Neutrophil (primary cell): ENCODE results near the gene HBEGF.

Source experiments
- H3K27ac ChIP-seq: fragments of 200-600 bp; sonication (generic); 2 replicates; pipeline ENCODE4 v1.5.1; 2016; ENCODE audit warnings: mild to moderate bottlenecking, moderate library complexity
- H3K27me3 ChIP-seq: fragments of 200-600 bp; sonication (generic); 2 replicates; pipeline ENCODE4 v1.6.0; 2016; ENCODE audit warnings: mild to moderate bottlenecking
- H3K36me3 ChIP-seq: fragments of 200-600 bp; sonication (generic); 2 replicates; pipeline ENCODE4 v1.5.1; 2017
- H3K4me1 ChIP-seq, 2 experiments: fragments of 200-600 bp in 1 of 2; sonication (generic) in 1 of 2; 1 replicate in 1 of 2; 2 replicates in 1 of 2; pipeline versions ENCODE4 v1.5.1 to v1.6.1; 2013 to 2016; ENCODE audit warnings: low read depth in 1 of 2, low read length in 1 of 2, mild to moderate bottlenecking in 1 of 2, moderate library complexity in 1 of 2; ENCODE audit not compliant: control insufficient read depth in 1 of 2, insufficient read depth in 1 of 2
- H3K4me3 ChIP-seq, 2 experiments: fragments of 200-600 bp in 1 of 2; sonication (generic) in 1 of 2; 1 replicate in 1 of 2; 2 replicates in 1 of 2; pipeline ENCODE4 v1.5.1; 2013 to 2016; ENCODE audit warnings: low read depth in 1 of 2, low read length in 1 of 2, mild to moderate bottlenecking in 1 of 2, moderate library complexity in 1 of 2
- H3K9me3 ChIP-seq: fragments of 200-600 bp; sonication (generic); 2 replicates; pipeline ENCODE4 v1.5.1; 2016
- TF ChIP-seq, protein P1 (sequence below): fragments of 200-600 bp; sonication (generic); IDR thresholded peaks from 2 replicates; pipeline ENCODE4 v1.5.1; 2016; ENCODE audit warnings: antibody characterized with exemption

The HBEGF gene

DNA sequence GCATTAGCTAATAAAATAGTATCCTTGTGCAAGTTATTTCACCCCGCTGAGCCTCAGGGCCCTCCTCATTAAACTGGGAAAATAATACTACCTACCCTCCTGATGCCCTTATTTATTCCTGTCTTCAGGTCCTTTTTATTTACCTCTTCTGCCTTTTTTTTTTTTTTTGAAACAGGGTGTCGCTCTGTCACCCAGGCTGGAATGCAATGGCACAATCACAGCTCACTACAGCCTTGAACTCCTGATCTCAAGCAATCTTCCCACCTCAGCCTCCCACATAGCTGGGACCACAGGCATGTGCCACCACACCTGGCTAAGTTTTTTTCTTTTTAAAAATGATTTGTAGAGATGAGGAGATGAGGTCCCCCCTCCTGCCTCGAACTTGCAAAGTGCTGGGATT lies 20.9 kb downstream of the HBEGF start:
- H3K9me3 ChIP-seq, result no peaks in the 10 kb centered on the region
- no peak overlapping the region for H3K27ac ChIP-seq
- H3K4me3 ChIP-seq, result no peak overlapping the region
- H3K4me1 ChIP-seq, result peaks cover 22 to 24% of the 10 kb centered on the region in 2 experiments
- H3K27me3 ChIP-seq, result no peaks in the 10 kb centered on the region
- TF ChIP-seq, protein P1, sequence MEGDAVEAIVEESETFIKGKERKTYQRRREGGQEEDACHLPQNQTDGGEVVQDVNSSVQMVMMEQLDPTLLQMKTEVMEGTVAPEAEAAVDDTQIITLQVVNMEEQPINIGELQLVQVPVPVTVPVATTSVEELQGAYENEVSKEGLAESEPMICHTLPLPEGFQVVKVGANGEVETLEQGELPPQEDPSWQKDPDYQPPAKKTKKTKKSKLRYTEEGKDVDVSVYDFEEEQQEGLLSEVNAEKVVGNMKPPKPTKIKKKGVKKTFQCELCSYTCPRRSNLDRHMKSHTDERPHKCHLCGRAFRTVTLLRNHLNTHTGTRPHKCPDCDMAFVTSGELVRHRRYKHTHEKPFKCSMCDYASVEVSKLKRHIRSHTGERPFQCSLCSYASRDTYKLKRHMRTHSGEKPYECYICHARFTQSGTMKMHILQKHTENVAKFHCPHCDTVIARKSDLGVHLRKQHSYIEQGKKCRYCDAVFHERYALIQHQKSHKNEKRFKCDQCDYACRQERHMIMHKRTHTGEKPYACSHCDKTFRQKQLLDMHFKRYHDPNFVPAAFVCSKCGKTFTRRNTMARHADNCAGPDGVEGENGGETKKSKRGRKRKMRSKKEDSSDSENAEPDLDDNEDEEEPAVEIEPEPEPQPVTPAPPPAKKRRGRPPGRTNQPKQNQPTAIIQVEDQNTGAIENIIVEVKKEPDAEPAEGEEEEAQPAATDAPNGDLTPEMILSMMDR, result no peak
- H3K36me3 ChIP-seq, result no peaks in the 10 kb centered on the region

- Histone ChIP-seq H3K36me3 (no peaks in the 10 kb centered on the region), H3K4me3 (no peak overlapping the region), H3K27ac (no peak overlapping the region), H3K4me1 (peaks cover 29 to 32% of the 10 kb centered on the region in 2 experiments), H3K9me3 (no peaks in the 10 kb centered on the region), H3K27me3 (no peaks in the 10 kb centered on the region)
- TF ChIP-seq, protein P1, result no peak
Measured at GRCh38 chr5:140324617-140325241, 21.7 kb downstream of the HBEGF start.

- TF ChIP-seq, protein P1, result no peak
- Histone ChIP-seq H3K27me3 (no peaks in the 10 kb centered on the region), H3K27ac (no peak overlapping the region), H3K36me3 (no peaks in the 10 kb centered on the region), H3K4me3 (no peak overlapping the region), H3K4me1 (peaks cover 36 to 38% of the 10 kb centered on the region in 2 experiments), H3K9me3 (no peaks in the 10 kb centered on the region)
Measured at GRCh38 chr5:140324041-140324600, 22.3 kb downstream of the HBEGF start.

DNA sequence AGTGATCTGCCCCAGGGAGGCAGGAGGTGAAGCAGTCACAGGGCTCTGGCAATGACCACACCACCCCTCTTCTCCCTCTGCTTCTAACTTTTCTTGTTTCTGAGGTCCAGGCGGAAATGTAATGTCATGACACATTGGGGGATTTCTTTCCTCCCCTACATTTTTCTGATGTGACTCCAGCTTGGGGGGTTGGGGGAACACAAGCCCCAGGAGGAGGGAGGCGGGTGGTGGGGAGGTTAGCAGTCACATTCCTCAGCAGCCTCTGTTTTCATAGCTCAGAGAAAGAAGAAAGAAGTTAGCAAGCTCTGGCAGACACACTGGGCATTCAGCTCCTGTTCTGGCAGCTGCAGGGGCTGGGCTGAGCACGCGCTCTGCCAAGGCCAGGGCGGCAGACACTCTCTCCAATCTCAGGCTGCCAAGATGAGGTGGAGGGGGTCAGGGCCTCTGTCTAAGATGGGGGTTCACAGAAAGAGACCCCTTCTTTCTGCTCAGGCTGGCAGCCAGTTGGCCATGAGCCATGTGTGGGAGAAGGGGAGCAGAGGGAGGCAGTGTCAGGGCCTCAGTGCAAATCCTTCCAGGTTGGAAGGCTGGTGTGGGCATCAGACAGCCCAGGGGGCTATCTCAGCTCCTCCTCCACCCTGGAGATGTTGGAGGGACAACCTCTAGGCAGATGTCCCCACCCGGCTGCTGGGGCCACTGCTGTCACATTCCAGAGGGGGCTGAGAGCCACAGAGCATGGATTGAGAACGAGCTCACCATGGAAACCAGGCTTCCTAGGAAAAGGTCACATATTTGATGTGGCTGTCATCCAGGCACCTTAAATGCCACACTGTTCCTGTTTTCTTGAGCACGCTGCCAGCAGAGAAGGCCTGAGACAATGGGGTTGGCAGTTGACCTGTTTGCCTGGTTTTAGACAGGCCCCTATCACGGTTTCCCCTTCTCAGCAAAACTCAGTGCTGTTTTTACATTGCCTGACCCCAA lies 23.4 kb downstream of the HBEGF start:
- H3K27me3 ChIP-seq, result no peaks in the 10 kb centered on the region
- H3K9me3 ChIP-seq, result no peaks in the 10 kb centered on the region
- no peaks in the 10 kb centered on the region for H3K36me3 ChIP-seq
- TF ChIP-seq, protein P1, result no peak
- peak overlapping the region; percentile 83 for H3K27ac ChIP-seq
- peaks cover 41 to 44% of the 10 kb centered on the region in 2 experiments for H3K4me1 ChIP-seq
- H3K4me3 ChIP-seq, result no peak overlapping the region

DNA sequence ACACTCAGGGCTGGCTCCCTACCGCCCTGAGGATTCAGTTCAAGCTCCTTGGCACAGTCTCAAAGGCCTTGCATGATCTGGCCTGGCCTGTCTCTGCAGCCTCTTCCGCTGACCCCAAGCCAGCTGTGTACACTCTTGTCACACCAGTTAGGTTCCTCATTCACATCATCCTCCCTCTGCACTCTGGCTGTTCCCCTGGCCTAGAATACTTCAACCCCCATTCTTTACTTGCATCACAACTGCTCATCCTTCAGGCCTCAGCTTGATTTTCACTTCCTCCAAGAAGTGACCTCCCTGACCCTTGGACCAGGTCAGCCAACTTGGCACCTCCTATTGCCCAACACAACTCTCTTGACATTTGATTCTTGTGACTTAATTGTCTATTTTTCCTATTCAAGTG lies 24.6 kb downstream of the HBEGF start:
- Histone ChIP-seq H3K36me3 (no peaks in the 10 kb centered on the region), H3K27me3 (no peaks in the 10 kb centered on the region), H3K4me3 (peak overlapping the region in 1 of 2 experiments; percentile 34), H3K4me1 (peaks cover 41 to 44% of the 10 kb centered on the region in 2 experiments), H3K27ac (peak overlapping the region; percentile 83), H3K9me3 (no peaks in the 10 kb centered on the region)
- TF ChIP-seq, protein P1, result no peak
